AG09309 (cell line): ENCODE results near the gene COL18A1.
A peak's percentile ranks its signal among the peaks of the same experiment; 100 is the strongest.

Source experiments
- DNase-seq: peaks from one replicate; pipeline ENCODE4 v3.0.0-alpha.2; 2010; ENCODE audit warnings: low read depth
- H3K4me3 ChIP-seq: 2 replicates; pipeline ENCODE4 v1.5.1; 2011; ENCODE audit warnings: mild to moderate bottlenecking, low read depth, low read length, moderate library complexity; ENCODE audit not compliant: control insufficient read depth
- TF ChIP-seq, protein P1 (sequence below): IDR thresholded peaks from 2 replicates; pipeline ENCODE4 v1.5.1; 2011; ENCODE audit warnings: mild to moderate bottlenecking, low read depth, low read length, inconsistent platforms; ENCODE audit not compliant: insufficient read depth, control insufficient read depth; ENCODE audit errors: missing control alignments

COL18A1 gene

GRCh38 chr21:45383615-45384201 lies 21.3 kb upstream of the COL18A1 start:
- H3K4me3 ChIP-seq = no peak overlapping the region
- TF ChIP-seq, protein P1, sequence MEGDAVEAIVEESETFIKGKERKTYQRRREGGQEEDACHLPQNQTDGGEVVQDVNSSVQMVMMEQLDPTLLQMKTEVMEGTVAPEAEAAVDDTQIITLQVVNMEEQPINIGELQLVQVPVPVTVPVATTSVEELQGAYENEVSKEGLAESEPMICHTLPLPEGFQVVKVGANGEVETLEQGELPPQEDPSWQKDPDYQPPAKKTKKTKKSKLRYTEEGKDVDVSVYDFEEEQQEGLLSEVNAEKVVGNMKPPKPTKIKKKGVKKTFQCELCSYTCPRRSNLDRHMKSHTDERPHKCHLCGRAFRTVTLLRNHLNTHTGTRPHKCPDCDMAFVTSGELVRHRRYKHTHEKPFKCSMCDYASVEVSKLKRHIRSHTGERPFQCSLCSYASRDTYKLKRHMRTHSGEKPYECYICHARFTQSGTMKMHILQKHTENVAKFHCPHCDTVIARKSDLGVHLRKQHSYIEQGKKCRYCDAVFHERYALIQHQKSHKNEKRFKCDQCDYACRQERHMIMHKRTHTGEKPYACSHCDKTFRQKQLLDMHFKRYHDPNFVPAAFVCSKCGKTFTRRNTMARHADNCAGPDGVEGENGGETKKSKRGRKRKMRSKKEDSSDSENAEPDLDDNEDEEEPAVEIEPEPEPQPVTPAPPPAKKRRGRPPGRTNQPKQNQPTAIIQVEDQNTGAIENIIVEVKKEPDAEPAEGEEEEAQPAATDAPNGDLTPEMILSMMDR = no peak
- DNase-seq = no peak

DNA sequence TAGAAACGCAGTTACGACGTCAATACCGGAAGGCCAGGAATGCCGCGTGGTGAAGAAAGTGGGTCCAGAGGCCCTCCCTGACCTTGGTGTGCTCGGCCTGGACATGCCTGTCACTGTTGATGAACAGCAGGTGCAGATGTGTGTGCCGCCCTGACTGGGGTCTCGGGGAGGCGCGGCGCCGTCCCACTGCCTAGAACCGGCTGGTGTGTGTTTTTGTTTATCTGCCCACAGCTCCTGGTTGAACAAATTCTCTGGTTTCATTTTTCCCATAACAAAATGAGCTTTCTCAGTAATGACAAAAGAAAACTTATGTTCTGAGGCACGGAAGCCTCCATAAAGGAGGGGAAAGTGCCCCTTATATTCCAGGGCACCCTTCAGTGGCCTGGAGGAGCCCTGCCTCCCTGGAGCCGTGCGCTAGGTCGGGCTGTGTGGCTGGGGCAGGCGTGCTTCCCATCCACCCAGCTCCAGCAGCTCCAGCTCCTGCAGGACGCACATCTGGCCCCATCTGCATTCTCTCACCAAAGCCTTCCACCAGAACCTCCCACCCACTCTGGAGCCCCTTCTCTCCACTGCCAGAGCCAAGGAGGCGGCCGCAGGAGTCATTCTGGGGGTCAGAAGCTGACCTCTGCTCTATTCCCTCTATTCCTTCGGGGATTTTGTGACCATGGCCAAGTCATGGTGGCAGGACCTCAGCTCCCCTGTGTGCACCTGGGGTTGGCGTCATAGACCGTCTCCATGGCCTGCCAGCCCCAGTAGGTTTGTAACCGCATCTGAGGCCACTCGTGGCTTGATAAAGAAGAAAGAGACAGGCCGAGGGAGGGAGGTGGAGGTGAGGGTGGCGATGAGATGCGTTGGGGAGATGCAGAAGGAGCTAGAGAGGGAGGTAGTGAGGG lies 20.1 kb upstream of the COL18A1 start:
- no peak for DNase-seq
- TF ChIP-seq, protein P1 = no peak
- H3K4me3 ChIP-seq = no peak overlapping the region

- TF ChIP-seq, protein P1 = no peak
- no peak overlapping the region for H3K4me3 ChIP-seq
- no peak for DNase-seq
These were observed 19.4 kb upstream of the COL18A1 start for GRCh38 chr21:45385549-45386050.

DNA sequence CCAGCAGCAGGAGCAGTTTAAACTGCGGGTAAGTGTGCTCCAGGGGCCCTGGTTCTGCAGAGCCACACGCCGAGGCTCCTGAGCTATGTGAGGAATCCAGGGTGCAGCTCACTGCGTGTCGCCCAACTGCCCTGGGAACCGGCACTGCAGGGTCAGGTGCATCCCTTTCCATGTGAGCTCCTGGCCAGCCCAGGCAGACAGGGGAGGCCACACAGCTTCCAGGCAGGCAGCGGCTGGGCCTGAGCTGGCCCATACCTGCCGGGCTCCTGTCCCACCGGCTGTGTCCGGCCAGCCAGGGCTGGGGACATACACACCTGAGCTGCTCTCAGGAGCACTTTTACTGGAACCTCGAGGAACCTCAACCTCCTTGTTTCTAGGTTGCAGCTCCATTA lies 18.6 kb upstream of the COL18A1 start:
- TF ChIP-seq, protein P1 = no peak
- H3K4me3 ChIP-seq = no peak overlapping the region
- DNase-seq = no peak

DNA sequence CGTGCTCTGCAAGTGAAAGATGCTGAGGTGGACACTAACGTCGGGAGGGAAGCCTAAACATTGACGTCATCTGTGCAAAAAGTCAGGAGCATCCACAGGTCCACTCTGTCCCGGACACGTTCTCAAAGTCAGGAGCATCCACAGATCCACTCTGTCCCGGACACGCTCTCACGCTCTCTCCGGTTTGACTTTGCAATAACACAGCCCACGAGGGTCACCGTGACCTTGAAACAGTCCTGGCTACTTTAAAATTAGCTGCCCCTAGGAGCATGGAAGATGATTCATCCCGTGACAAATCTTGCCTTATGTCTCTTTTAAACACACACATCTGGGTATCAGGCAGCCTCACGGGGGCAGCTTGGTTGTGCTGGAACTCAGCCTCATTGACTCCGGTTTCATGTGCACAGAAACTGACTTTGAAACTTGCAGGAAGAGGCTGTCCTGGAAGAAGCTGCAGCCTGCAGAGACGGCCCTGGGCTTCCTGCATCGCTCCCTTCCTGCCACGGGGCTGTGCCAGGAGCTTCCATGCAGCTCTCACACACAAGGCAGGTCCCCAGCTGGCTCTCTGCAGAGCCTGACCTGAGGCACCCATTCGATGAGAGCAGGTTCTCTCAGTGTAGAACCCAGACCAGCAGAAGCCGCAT lies 18.1 kb upstream of the COL18A1 start:
- H3K4me3 ChIP-seq = no peak overlapping the region
- TF ChIP-seq, protein P1 = peak; percentile 42
- DNase-seq = peak; percentile 75

GRCh38 chr21:45387506-45387905 lies 17.5 kb upstream of the COL18A1 start:
- no peak for DNase-seq
- TF ChIP-seq, protein P1 = no peak
- no peak overlapping the region for H3K4me3 ChIP-seq
